Nephron (organoid): Measurements from ENCODE around the gene TWIST1.

ENCODE experiments used
- H3K27ac Mint-ChIP-seq, 3 experiments: 2 replicates each; pipeline ENCODE4 v1.8.0; 2020; ENCODE audit warnings: mixed read lengths in 3 of 3, mild to moderate bottlenecking in 2 of 3, moderate library complexity in 1 of 3
- H3K27me3 Mint-ChIP-seq: 2 replicates; pipeline ENCODE4 v1.8.0; 2021; ENCODE audit warnings: low read depth, mild to moderate bottlenecking, moderate library complexity, mixed read lengths
- H3K36me3 Mint-ChIP-seq: 2 replicates; pipeline ENCODE4 v1.8.0; 2020; ENCODE audit warnings: low read depth, mixed read lengths
- H3K4me1 Mint-ChIP-seq: 2 replicates; pipeline ENCODE4 v1.8.0; 2020; ENCODE audit warnings: mixed read lengths
- H3K4me3 Mint-ChIP-seq, 3 experiments: 2 replicates each; pipeline ENCODE4 v1.8.0; 2020; ENCODE audit warnings: mild to moderate bottlenecking in 3 of 3, mixed read lengths in 3 of 3, moderate library complexity in 2 of 3
- H3K9me3 Mint-ChIP-seq: 2 replicates; pipeline ENCODE4 v1.8.0; 2020; ENCODE audit warnings: mixed read lengths
- TF ChIP-seq, protein P1 (sequence below), 3 experiments: fragments of 200-600 bp; sonication (generic); IDR thresholded peaks; one replicate each; pipeline ENCODE4 v1.5.0; 2021; ENCODE audit warnings: antibody characterized with exemption in 3 of 3; ENCODE audit not compliant: unreplicated experiment in 3 of 3

Gene TWIST1

DNA sequence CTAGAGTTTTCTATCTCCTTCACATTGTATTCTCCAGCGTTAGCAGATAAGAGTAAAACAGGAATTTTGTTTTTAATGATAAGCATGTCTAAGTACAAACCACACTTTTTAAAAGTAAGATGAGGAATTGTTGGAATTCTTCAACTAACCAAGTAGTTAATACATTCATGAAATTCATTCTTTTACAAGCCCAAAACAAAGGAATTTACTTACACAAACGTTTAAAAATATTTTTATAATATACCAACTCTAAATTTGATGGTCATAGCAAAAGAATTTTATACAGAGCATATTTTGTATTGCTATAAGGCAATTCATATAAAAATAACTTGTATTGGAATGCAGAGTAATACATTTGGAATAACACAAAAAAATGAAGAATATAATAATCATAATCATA, 51.3 kb downstream of the TWIST1 start:
- no peaks in the 10 kb centered on the region for H3K9me3 Mint-ChIP-seq
- H3K4me1 Mint-ChIP-seq, result no peaks in the 10 kb centered on the region
- no peak overlapping the region for H3K27ac Mint-ChIP-seq
- no peak overlapping the region for H3K4me3 Mint-ChIP-seq
- TF ChIP-seq, protein P1, sequence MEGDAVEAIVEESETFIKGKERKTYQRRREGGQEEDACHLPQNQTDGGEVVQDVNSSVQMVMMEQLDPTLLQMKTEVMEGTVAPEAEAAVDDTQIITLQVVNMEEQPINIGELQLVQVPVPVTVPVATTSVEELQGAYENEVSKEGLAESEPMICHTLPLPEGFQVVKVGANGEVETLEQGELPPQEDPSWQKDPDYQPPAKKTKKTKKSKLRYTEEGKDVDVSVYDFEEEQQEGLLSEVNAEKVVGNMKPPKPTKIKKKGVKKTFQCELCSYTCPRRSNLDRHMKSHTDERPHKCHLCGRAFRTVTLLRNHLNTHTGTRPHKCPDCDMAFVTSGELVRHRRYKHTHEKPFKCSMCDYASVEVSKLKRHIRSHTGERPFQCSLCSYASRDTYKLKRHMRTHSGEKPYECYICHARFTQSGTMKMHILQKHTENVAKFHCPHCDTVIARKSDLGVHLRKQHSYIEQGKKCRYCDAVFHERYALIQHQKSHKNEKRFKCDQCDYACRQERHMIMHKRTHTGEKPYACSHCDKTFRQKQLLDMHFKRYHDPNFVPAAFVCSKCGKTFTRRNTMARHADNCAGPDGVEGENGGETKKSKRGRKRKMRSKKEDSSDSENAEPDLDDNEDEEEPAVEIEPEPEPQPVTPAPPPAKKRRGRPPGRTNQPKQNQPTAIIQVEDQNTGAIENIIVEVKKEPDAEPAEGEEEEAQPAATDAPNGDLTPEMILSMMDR (IDR thresholded peaks at IDR 0.05; ENCODE audit: unreplicated experiment in 3 of 3), result no peak
- H3K27me3 Mint-ChIP-seq, result no peaks in the 10 kb centered on the region
- no peaks in the 10 kb centered on the region for H3K36me3 Mint-ChIP-seq
